Neural cell (in vitro differentiated cells): ENCODE data around the gene CPNE5.

Source experiments
- EP300 ChIP-seq: fragments of 450-650 bp; conservative IDR thresholded peaks from 2 replicates; pipeline ENCODE4 v1.6.1; 2014; ENCODE audit warnings: antibody characterized with exemption, mild to moderate bottlenecking, moderate library complexity; ENCODE audit not compliant: poor library complexity, severe bottlenecking
- EZH2 ChIP-seq: fragments of 200-600, 300-800 bp; shearing (Covaris generic), sonication (generic); IDR thresholded peaks from 2 replicates; pipeline ENCODE4 v1.6.1; 2014; ENCODE audit warnings: antibody characterized with exemption, low read length, borderline replicate concordance, mild to moderate bottlenecking; ENCODE audit not compliant: insufficient read depth, poor library complexity, severe bottlenecking
- POLR2AphosphoS5 ChIP-seq: IDR thresholded peaks from 2 replicates; pipeline ENCODE4 v1.6.1; 2012
- RAD21 ChIP-seq: fragments of 450-650 bp; conservative IDR thresholded peaks from 2 replicates; pipeline ENCODE4 v1.6.1; 2014; ENCODE audit warnings: antibody characterized with exemption, mild to moderate bottlenecking, moderate library complexity
- REST ChIP-seq: IDR thresholded peaks from 2 replicates; pipeline ENCODE4 v1.6.1; 2012; ENCODE audit warnings: borderline replicate concordance
- TAF1 ChIP-seq: IDR thresholded peaks from 2 replicates; pipeline ENCODE4 v1.6.1; 2012; ENCODE audit warnings: low read depth
- TF ChIP-seq, protein P1 (sequence below): fragments of 450-650 bp; IDR thresholded peaks from 2 replicates; pipeline ENCODE4 v1.5.1; 2014; ENCODE audit warnings: antibody characterized with exemption, mild to moderate bottlenecking, moderate library complexity; ENCODE audit not compliant: poor library complexity, severe bottlenecking

DNA sequence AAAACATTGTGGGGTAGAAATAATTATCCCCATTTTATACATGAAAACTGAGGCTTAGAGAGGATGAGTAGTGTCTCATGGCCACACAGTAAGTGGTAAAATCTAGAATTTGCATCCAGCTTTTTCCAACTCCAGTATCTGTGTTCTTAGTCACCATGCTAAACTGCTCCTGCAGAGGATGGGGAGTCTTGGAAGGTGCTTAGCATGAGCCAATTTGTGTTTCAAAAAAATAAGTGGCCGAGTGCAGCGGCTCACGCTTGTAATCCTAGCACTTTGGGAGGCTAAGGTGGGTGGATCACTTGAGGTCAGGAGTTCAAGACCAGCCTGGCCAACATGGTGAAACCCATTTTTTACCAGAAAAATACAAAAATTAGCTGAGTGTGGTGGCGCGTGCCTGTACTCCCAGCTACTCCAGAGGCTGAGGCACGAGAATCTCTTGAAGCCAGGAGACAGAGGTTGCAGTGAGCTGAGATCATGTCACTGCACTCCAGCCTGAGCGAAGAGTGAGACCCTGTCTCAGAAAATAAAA, 48.9 kb upstream of the CPNE5 start:
- TF ChIP-seq, protein P1, sequence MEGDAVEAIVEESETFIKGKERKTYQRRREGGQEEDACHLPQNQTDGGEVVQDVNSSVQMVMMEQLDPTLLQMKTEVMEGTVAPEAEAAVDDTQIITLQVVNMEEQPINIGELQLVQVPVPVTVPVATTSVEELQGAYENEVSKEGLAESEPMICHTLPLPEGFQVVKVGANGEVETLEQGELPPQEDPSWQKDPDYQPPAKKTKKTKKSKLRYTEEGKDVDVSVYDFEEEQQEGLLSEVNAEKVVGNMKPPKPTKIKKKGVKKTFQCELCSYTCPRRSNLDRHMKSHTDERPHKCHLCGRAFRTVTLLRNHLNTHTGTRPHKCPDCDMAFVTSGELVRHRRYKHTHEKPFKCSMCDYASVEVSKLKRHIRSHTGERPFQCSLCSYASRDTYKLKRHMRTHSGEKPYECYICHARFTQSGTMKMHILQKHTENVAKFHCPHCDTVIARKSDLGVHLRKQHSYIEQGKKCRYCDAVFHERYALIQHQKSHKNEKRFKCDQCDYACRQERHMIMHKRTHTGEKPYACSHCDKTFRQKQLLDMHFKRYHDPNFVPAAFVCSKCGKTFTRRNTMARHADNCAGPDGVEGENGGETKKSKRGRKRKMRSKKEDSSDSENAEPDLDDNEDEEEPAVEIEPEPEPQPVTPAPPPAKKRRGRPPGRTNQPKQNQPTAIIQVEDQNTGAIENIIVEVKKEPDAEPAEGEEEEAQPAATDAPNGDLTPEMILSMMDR: no peak
- TF ChIP-seq REST: no peak
- TF ChIP-seq RAD21: no peak
- TF ChIP-seq EP300: no peak
- no peak for TF ChIP-seq EZH2
- TF ChIP-seq POLR2AphosphoS5: no peak
- TF ChIP-seq TAF1: no peak
